Measurements from ENCODE around the gene IRF6. TPM values are rescaled to one million over a fixed set of nuclear protein-coding genes. Genes with fewer than 3 reads are reported as not detected.

The IRF6 gene
- total and polyA plus RNA-seq, 5 donors from 2014 or later = 0.21 to 1.9 (median 0.86) TPM

GRCh38 chr1:209810783-209811182 lies 4.8 kb upstream of the IRF6 start:
- H3K27me3 Mint-ChIP-seq = peaks cover 11% of the 10 kb centered on the region
- no peak for DNase-seq
- H3K9me3 ChIP-seq (ENCODE audit: control insufficient read depth in 2 of 2, low read length in 2 of 2) = no peaks in the 10 kb centered on the region
- peaks cover 0 to 1% (median 0%) of the 10 kb centered on the region in 7 donors for H3K9me3 Mint-ChIP-seq
- H3K4me1 ChIP-seq (ENCODE audit: control insufficient read depth, insufficient read depth, low read length, poor library complexity, severe bottlenecking) = peaks cover 2% of the 10 kb centered on the region
- no peak overlapping the region for H3K4me3 ChIP-seq (ENCODE audit: low read depth, low read length)
- H3K27me3 ChIP-seq (ENCODE audit: control insufficient read depth, insufficient read depth, low read length) = peaks cover 2% of the 10 kb centered on the region
- no peak overlapping the region for H3K4me3 Mint-ChIP-seq
- H3K27ac Mint-ChIP-seq = no peak overlapping the region
- no peaks in the 10 kb centered on the region for H3K36me3 Mint-ChIP-seq
- no peak for ATAC-seq (ENCODE audit: low read depth in 2 of 2)
- peaks cover 0 to 8% (median 3%) of the 10 kb centered on the region in 4 donors for H3K4me1 Mint-ChIP-seq
- H3K36me3 ChIP-seq (ENCODE audit: control insufficient read depth, insufficient read depth, low read length) = no peaks in the 10 kb centered on the region
- H3K27ac ChIP-seq (ENCODE audit: insufficient read depth, low read length, poor library complexity, severe bottlenecking) = no peak overlapping the region

- Mint-ChIP-seq H3K36me3 (no peaks in the 10 kb centered on the region), H3K9me3 (peaks cover 0 to 1% (median 0%) of the 10 kb centered on the region in 7 donors), H3K27ac (no peak overlapping the region), H3K27me3 (peaks cover 8% of the 10 kb centered on the region), H3K4me3 (no peak overlapping the region), H3K4me1 (peaks cover 0 to 10% (median 3%) of the 10 kb centered on the region in 4 donors)
- ATAC-seq (ENCODE audit: low read depth in 2 of 2) = no peak
- Histone ChIP-seq H3K27ac (ENCODE audit: insufficient read depth, low read length, poor library complexity, severe bottlenecking) (no peak overlapping the region), H3K4me3 (ENCODE audit: low read depth, low read length) (no peak overlapping the region), H3K4me1 (ENCODE audit: control insufficient read depth, insufficient read depth, low read length, poor library complexity, severe bottlenecking) (peaks cover 6% of the 10 kb centered on the region), H3K36me3 (ENCODE audit: control insufficient read depth, insufficient read depth, low read length) (no peaks in the 10 kb centered on the region), H3K27me3 (ENCODE audit: control insufficient read depth, insufficient read depth, low read length) (peaks cover 2% of the 10 kb centered on the region), H3K9me3 (ENCODE audit: control insufficient read depth in 2 of 2, low read length in 2 of 2) (no peaks in the 10 kb centered on the region)
- DNase-seq = no peak
Observed at GRCh38 chr1:209809611-209810010, 3.7 kb upstream of the IRF6 start.

- Mint-ChIP-seq H3K9me3 (peaks cover 0 to 1% (median 0%) of the 10 kb centered on the region in 7 donors), H3K36me3 (no peaks in the 10 kb centered on the region), H3K4me3 (no peak overlapping the region), H3K27me3 (peaks cover 8% of the 10 kb centered on the region), H3K27ac (no peak overlapping the region), H3K4me1 (peaks cover 0 to 10% (median 4%) of the 10 kb centered on the region in 4 donors)
- DNase-seq (no peak), ATAC-seq (ENCODE audit: low read depth in 2 of 2) (no peak)
- Histone ChIP-seq H3K4me3 (ENCODE audit: low read depth, low read length) (no peak overlapping the region), H3K36me3 (ENCODE audit: control insufficient read depth, insufficient read depth, low read length) (no peaks in the 10 kb centered on the region), H3K9me3 (ENCODE audit: control insufficient read depth in 2 of 2, low read length in 2 of 2) (no peaks in the 10 kb centered on the region), H3K27me3 (ENCODE audit: control insufficient read depth, insufficient read depth, low read length) (peaks cover 4% of the 10 kb centered on the region), H3K4me1 (ENCODE audit: control insufficient read depth, insufficient read depth, low read length, poor library complexity, severe bottlenecking) (peaks cover 6% of the 10 kb centered on the region), H3K27ac (ENCODE audit: insufficient read depth, low read length, poor library complexity, severe bottlenecking) (no peak overlapping the region)
Observed at GRCh38 chr1:209808059-209808581, 2.2 kb upstream of the IRF6 start.

- Histone ChIP-seq H3K9me3 (ENCODE audit: control insufficient read depth in 2 of 2, low read length in 2 of 2) (no peaks in the 10 kb centered on the region), H3K36me3 (ENCODE audit: control insufficient read depth, insufficient read depth, low read length) (no peaks in the 10 kb centered on the region), H3K4me3 (ENCODE audit: low read depth, low read length) (no peak overlapping the region), H3K27me3 (ENCODE audit: control insufficient read depth, insufficient read depth, low read length) (peaks cover 4% of the 10 kb centered on the region), H3K27ac (ENCODE audit: insufficient read depth, low read length, poor library complexity, severe bottlenecking) (no peak overlapping the region), H3K4me1 (ENCODE audit: control insufficient read depth, insufficient read depth, low read length, poor library complexity, severe bottlenecking) (peaks cover 6% of the 10 kb centered on the region)
- no peak overlapping the region for H3K27ac Mint-ChIP-seq
- ATAC-seq (ENCODE audit: low read depth in 2 of 2) (no peak), DNase-seq (no peak)
- H3K27me3 Mint-ChIP-seq = peaks cover 14% of the 10 kb centered on the region
- peaks cover 0 to 1% (median 0%) of the 10 kb centered on the region in 7 donors for H3K9me3 Mint-ChIP-seq
- no peak overlapping the region for H3K4me3 Mint-ChIP-seq
- no peaks in the 10 kb centered on the region for H3K36me3 Mint-ChIP-seq
- peaks cover 0 to 10% (median 4%) of the 10 kb centered on the region in 4 donors for H3K4me1 Mint-ChIP-seq
Observed at GRCh38 chr1:209807509-209807908, 1.6 kb upstream of the IRF6 start.

- Mint-ChIP-seq H3K36me3 (no peaks in the 10 kb centered on the region), H3K27ac (peak overlapping the region in 1 of 3 donors; percentile 86), H3K4me3 (peak overlapping the region in 3 of 4 donors; percentile 86 to 94 (median 93)), H3K4me1 (peaks cover 0 to 10% (median 4%) of the 10 kb centered on the region in 4 donors), H3K9me3 (peaks cover 0 to 1% (median 0%) of the 10 kb centered on the region in 7 donors), H3K27me3 (peaks cover 27% of the 10 kb centered on the region)
- Histone ChIP-seq H3K4me3 (ENCODE audit: low read depth, low read length) (no peak overlapping the region), H3K27me3 (ENCODE audit: control insufficient read depth, insufficient read depth, low read length) (peaks cover 4% of the 10 kb centered on the region), H3K9me3 (ENCODE audit: control insufficient read depth in 2 of 2, low read length in 2 of 2) (no peaks in the 10 kb centered on the region), H3K27ac (ENCODE audit: insufficient read depth, low read length, poor library complexity, severe bottlenecking) (no peak overlapping the region), H3K4me1 (ENCODE audit: control insufficient read depth, insufficient read depth, low read length, poor library complexity, severe bottlenecking) (peaks cover 6% of the 10 kb centered on the region), H3K36me3 (ENCODE audit: control insufficient read depth, insufficient read depth, low read length) (no peaks in the 10 kb centered on the region)
- ATAC-seq (ENCODE audit: low read depth in 2 of 2) (no peak), DNase-seq (no peak)
Observed at GRCh38 chr1:209805341-209805781, 581 bp downstream of the IRF6 start.

- H3K27me3 ChIP-seq (ENCODE audit: control insufficient read depth, insufficient read depth, low read length) = peaks cover 2% of the 10 kb centered on the region
- H3K27ac Mint-ChIP-seq = no peak overlapping the region
- no peak overlapping the region for H3K4me3 Mint-ChIP-seq
- H3K9me3 Mint-ChIP-seq = no peaks in the 10 kb centered on the region
- peaks cover 21% of the 10 kb centered on the region for H3K27me3 Mint-ChIP-seq
- ATAC-seq (ENCODE audit: low read depth in 2 of 2) = no peak
- no peaks in the 10 kb centered on the region for H3K36me3 ChIP-seq (ENCODE audit: control insufficient read depth, insufficient read depth, low read length)
- no peak for DNase-seq
- H3K4me1 Mint-ChIP-seq = peaks cover 0 to 10% (median 4%) of the 10 kb centered on the region in 4 donors
- H3K9me3 ChIP-seq (ENCODE audit: control insufficient read depth in 2 of 2, low read length in 2 of 2) = no peaks in the 10 kb centered on the region
- no peak overlapping the region for H3K27ac ChIP-seq (ENCODE audit: insufficient read depth, low read length, poor library complexity, severe bottlenecking)
- H3K4me1 ChIP-seq (ENCODE audit: control insufficient read depth, insufficient read depth, low read length, poor library complexity, severe bottlenecking) = peaks cover 6% of the 10 kb centered on the region
- no peaks in the 10 kb centered on the region for H3K36me3 Mint-ChIP-seq
- no peak overlapping the region for H3K4me3 ChIP-seq (ENCODE audit: low read depth, low read length)
Observed at GRCh38 chr1:209803568-209803967, 2.4 kb downstream of the IRF6 start.

- no peak for DNase-seq
- no peak overlapping the region for H3K27ac Mint-ChIP-seq
- H3K4me3 Mint-ChIP-seq = no peak overlapping the region
Observed at GRCh38 chr1:209802780-209803152, 3.2 kb downstream of the IRF6 start.

GRCh38 chr1:209802117-209802779 lies 3.7 kb downstream of the IRF6 start:
- no peaks in the 10 kb centered on the region for H3K9me3 Mint-ChIP-seq
- H3K4me1 Mint-ChIP-seq = peaks cover 0 to 12% (median 4%) of the 10 kb centered on the region in 4 donors
- H3K9me3 ChIP-seq (ENCODE audit: control insufficient read depth in 2 of 2, low read length in 2 of 2) = no peaks in the 10 kb centered on the region
- H3K27me3 ChIP-seq (ENCODE audit: control insufficient read depth, insufficient read depth, low read length) = peaks cover 2% of the 10 kb centered on the region
- peaks cover 6% of the 10 kb centered on the region for H3K4me1 ChIP-seq (ENCODE audit: control insufficient read depth, insufficient read depth, low read length, poor library complexity, severe bottlenecking)
- no peak overlapping the region for H3K27ac Mint-ChIP-seq
- no peak overlapping the region for H3K27ac ChIP-seq (ENCODE audit: insufficient read depth, low read length, poor library complexity, severe bottlenecking)
- peaks cover 19% of the 10 kb centered on the region for H3K27me3 Mint-ChIP-seq
- peaks cover 5% of the 10 kb centered on the region for H3K36me3 Mint-ChIP-seq
- no peak overlapping the region for H3K4me3 ChIP-seq (ENCODE audit: low read depth, low read length)
- ATAC-seq (ENCODE audit: low read depth in 2 of 2) (no peak), DNase-seq (no peak)
- no peaks in the 10 kb centered on the region for H3K36me3 ChIP-seq (ENCODE audit: control insufficient read depth, insufficient read depth, low read length)
- H3K4me3 Mint-ChIP-seq = no peak overlapping the region

More at GRCh38 chr1:209802780-209803152, 3.2 kb downstream of the IRF6 start:
- Mint-ChIP-seq H3K9me3 (no peaks in the 10 kb centered on the region), H3K36me3 (peaks cover 3% of the 10 kb centered on the region), H3K4me1 (peaks cover 0 to 12% (median 4%) of the 10 kb centered on the region in 4 donors), H3K27me3 (peaks cover 19% of the 10 kb centered on the region)
- peaks cover 6% of the 10 kb centered on the region for H3K4me1 ChIP-seq (ENCODE audit: control insufficient read depth, insufficient read depth, low read length, poor library complexity, severe bottlenecking)
- H3K27ac ChIP-seq (ENCODE audit: insufficient read depth, low read length, poor library complexity, severe bottlenecking) = no peak overlapping the region
- H3K4me3 ChIP-seq (ENCODE audit: low read depth, low read length) = no peak overlapping the region
- H3K27me3 ChIP-seq (ENCODE audit: control insufficient read depth, insufficient read depth, low read length) = peaks cover 2% of the 10 kb centered on the region
- no peaks in the 10 kb centered on the region for H3K36me3 ChIP-seq (ENCODE audit: control insufficient read depth, insufficient read depth, low read length)
- H3K9me3 ChIP-seq (ENCODE audit: control insufficient read depth in 2 of 2, low read length in 2 of 2) = no peaks in the 10 kb centered on the region
- no peak for ATAC-seq (ENCODE audit: low read depth in 2 of 2)

Data from CD4-positive, CD25-positive, alpha-beta regulatory T cell (primary cell).